Testis (tissue), 3 donors: ENCODE data around the gene MIA3. TPM values are rescaled to one million over a fixed set of nuclear protein-coding genes. Genes with fewer than 3 reads are reported as not detected.
"Not testable (repeated sequence)": the region's sequence is repeated elsewhere in the genome, so short reads cannot be mapped to it uniquely, and the experiment has no call there.

Experiments used
- DNase-seq: peaks from one replicate; pipeline ENCODE4 v3.0.0-alpha.2; 2019
- H3K27ac ChIP-seq, 2 donors: fragments of 200-600 bp; sonication (generic); one replicate each; pipeline ENCODE4 v1.5.1; 2019
- H3K27me3 ChIP-seq: fragments of 200-600 bp; sonication (generic); one replicate; pipeline ENCODE4 v1.5.1; 2019
- H3K36me3 ChIP-seq: fragments of 200-600 bp; sonication (generic); one replicate; pipeline ENCODE4 v1.5.1; 2017; ENCODE audit warnings: low read depth; ENCODE audit errors: missing control alignments
- H3K4me1 ChIP-seq: fragments of 200-600 bp; sonication (generic); one replicate; pipeline ENCODE4 v1.5.1; 2019
- H3K4me3 ChIP-seq, 2 donors: fragments of 200-600 bp; sonication (generic); one replicate each; pipeline ENCODE4 v1.5.1; 2017 to 2019
- H3K9me3 ChIP-seq: fragments of 200-600 bp; sonication (generic); one replicate; pipeline ENCODE4 v1.5.1; 2017
- POLR2A ChIP-seq: fragments of 450-650 bp; IDR thresholded peaks from one replicate; pipeline ENCODE4 v1.6.1; 2017; ENCODE audit warnings: antibody characterized with exemption, mild to moderate bottlenecking, moderate library complexity
- WGBS, 2 donors: methylation state at CpG; one replicate each; pipeline ENCODE4 v1.1.5; 2018; 5-methylcytosine and 5-hydroxymethylcytosine counted together
- intact Hi-C: fragments of 100-400 bp; cut with DNase I; formaldehyde crosslinking; loops from one replicate; pipeline ENCODE4 v1.15.1; 2023; ENCODE audit warnings: low total_unique reads
- polyA plus RNA-seq: library from polyadenylated mRNA; stranded (reverse); fragments of 350-450 nt; fragmentation: Illumina TruSeq; extraction: RNeasy Lipid Tissue Mini Kit (QIAGEN cat#74804); gene quantifications from one replicate; pipeline ENCODE4 v1.2.3, GENCODE V29; 2014; ENCODE audit warnings: low read depth, low replicate concordance; ENCODE audit not compliant: insufficient read depth
- total RNA-seq, 2 donors: library from RNA; depleted of rRNA; stranded (reverse); fragments of >200 nt; gene quantifications; one replicate each; pipeline ENCODE4 v1.2.3, GENCODE V29; 2016
- TF ChIP-seq, protein P1 (sequence below), 3 experiments: fragments of 450-650 bp in 2 of 3; fragments of 200-600 bp in 1 of 3; sonication (generic) in 1 of 3; IDR thresholded peaks; one replicate each; pipeline ENCODE4 v1.5.1; 2016 to 2019; ENCODE audit warnings: antibody characterized with exemption in 3 of 3, mild to moderate bottlenecking in 2 of 3, moderate library complexity in 1 of 3

Gene MIA3
- total and polyA plus RNA-seq, 3 donors from 2014 or later, result 77.8 to 92.1 (median 91.4) TPM

DNA sequence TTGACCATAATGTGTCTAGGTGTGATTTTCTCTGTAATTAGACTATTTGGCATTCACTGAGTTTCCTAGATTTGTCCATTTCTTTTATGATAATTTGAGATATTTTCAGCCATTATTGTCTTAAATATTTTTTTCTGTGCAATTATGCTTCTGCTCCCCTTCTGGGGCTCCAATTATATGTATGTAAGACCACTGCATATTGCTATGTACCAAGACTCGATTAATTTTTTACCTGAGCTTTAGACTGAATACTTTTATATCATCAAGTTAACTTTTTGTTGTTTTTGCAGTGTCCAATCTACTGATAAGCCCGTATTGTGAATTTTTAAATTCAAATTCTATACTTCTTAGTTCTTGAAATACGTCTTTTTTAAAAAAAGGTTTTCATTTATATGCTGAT lies 23.1 kb upstream of the MIA3 start:
- DNase-seq, result no peak
- Histone ChIP-seq H3K27ac (no peak overlapping the region), H3K9me3 (no peaks in the 10 kb centered on the region), H3K27me3 (no peaks in the 10 kb centered on the region), H3K36me3 (no peaks in the 10 kb centered on the region), H3K4me3 (no peak overlapping the region), H3K4me1 (no peaks in the 10 kb centered on the region)
- intact Hi-C loops, result no loop called here
- TF ChIP-seq POLR2A, result no peak
- TF ChIP-seq, protein P1, sequence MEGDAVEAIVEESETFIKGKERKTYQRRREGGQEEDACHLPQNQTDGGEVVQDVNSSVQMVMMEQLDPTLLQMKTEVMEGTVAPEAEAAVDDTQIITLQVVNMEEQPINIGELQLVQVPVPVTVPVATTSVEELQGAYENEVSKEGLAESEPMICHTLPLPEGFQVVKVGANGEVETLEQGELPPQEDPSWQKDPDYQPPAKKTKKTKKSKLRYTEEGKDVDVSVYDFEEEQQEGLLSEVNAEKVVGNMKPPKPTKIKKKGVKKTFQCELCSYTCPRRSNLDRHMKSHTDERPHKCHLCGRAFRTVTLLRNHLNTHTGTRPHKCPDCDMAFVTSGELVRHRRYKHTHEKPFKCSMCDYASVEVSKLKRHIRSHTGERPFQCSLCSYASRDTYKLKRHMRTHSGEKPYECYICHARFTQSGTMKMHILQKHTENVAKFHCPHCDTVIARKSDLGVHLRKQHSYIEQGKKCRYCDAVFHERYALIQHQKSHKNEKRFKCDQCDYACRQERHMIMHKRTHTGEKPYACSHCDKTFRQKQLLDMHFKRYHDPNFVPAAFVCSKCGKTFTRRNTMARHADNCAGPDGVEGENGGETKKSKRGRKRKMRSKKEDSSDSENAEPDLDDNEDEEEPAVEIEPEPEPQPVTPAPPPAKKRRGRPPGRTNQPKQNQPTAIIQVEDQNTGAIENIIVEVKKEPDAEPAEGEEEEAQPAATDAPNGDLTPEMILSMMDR (IDR thresholded peaks at IDR 0.05), result no peak
- 94 to 97% methylated on average over 3 of the region's 3 CpGs for WGBS, 2 donors

DNA sequence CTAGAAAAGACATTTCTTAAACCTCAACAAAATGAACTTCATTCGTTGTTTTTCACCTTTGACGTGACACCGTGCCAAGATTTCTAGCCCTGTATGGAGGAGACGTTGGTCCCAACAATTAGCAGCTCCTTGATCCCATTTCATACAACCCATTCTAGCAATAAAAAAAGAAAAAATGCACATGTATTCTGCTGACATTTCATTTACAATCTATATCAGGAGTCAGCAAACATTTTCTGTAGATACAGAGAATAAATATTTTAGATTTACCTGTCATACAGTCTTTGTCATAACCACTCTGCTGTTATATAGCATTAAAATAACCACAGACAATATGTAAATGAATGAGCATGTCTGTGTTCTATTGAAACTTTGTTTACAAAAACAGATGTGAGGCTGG lies 21.2 kb upstream of the MIA3 start:
- Histone ChIP-seq H3K4me3 (no peak overlapping the region), H3K27ac (no peak overlapping the region), H3K36me3 (no peaks in the 10 kb centered on the region), H3K27me3 (no peaks in the 10 kb centered on the region), H3K9me3 (no peaks in the 10 kb centered on the region), H3K4me1 (no peaks in the 10 kb centered on the region)
- no peak for TF ChIP-seq POLR2A
- DNase-seq, result no peak
- WGBS, 2 donors, result 80 to 89% methylated on average over 4 of the region's 4 CpGs
- intact Hi-C loops, result no loop called here

DNA sequence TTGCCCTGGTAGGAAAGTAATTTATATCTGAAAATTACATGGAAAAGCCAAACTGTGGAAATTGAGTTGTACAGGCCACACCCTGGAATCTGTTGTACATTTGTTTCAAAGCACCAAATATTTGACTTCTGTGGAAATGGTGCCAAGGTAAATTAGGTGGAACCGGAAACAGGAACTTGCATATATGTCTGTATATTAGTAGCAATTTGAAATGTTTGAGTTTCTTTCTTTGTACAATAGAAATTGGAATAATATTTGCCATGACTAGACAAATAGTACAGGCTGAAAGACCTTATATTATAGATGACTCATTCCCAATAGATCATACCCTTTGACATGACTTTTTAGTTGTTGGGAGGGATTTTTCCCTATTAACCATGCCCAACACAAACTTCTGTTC lies 17.6 kb upstream of the MIA3 start:
- no peak for TF ChIP-seq POLR2A
- TF ChIP-seq, protein P1 (IDR thresholded peaks at IDR 0.05), result no peak

DNA sequence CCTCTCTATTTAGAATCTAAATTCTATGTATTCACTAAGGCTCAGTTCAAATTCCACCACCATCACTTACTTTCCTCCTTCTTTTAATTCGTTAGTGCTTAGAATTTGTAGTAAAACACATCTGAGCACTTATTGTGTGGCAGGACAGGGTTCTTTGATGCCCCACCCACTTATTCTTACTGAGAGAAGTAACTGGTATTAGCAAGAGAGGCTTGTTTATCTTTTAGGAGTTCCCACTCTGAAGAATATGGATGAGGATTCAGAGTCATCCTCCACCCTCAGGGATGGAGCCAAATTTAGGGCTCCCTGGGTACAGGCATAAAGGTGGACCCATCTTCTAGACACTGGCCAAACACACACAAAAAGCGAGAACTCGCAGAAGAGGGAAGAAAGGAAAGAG lies 16.6 kb upstream of the MIA3 start:
- H3K4me3 ChIP-seq, result no peak overlapping the region
- H3K4me1 ChIP-seq, result no peaks in the 10 kb centered on the region
- intact Hi-C loops, result no loop called here
- no peak for TF ChIP-seq POLR2A
- TF ChIP-seq, protein P1 (IDR thresholded peaks at IDR 0.05), result no peak
- H3K27ac ChIP-seq, result no peak overlapping the region
- WGBS, 2 donors, result 80% methylated on average over 3 of the region's 3 CpGs
- H3K27me3 ChIP-seq, result no peaks in the 10 kb centered on the region
- H3K36me3 ChIP-seq, result no peaks in the 10 kb centered on the region
- no peaks in the 10 kb centered on the region for H3K9me3 ChIP-seq
- no peak for DNase-seq

More for the DNA sequence above, 17.6 kb upstream of the MIA3 start:
- Histone ChIP-seq H3K27me3 (no peaks in the 10 kb centered on the region), H3K27ac (no peak overlapping the region), H3K36me3 (no peaks in the 10 kb centered on the region), H3K9me3 (no peaks in the 10 kb centered on the region), H3K4me3 (no peak overlapping the region), H3K4me1 (no peaks in the 10 kb centered on the region)
- WGBS, 2 donors, result 76 to 87% methylated on average over 1 of the region's 1 CpG
- no peak for DNase-seq
- intact Hi-C loops, result no loop called here

DNA sequence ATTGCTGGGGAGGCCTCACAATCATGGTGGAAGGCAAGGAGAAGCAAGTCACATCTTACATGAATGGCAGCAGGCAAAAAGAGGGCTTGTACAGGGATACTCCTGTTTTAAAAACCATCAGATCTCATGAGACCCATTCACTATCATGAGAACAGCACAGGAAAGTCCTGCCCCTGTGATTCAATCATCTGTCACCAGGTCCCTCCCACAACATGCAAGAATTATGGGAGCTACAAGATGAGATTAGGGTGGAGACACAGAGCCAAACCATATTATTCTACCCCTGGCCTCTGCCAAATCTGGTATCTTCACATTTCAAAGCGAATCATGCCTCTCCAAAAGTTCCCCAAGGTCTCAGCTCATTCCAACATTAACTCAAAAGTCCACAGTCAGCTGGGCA lies 11.1 kb upstream of the MIA3 start:
- no peak for DNase-seq
- 73 to 78% methylated on average over 1 of the region's 1 CpG for WGBS, 2 donors
- no peaks in the 10 kb centered on the region for H3K4me1 ChIP-seq
- no peak overlapping the region for H3K4me3 ChIP-seq
- no peak overlapping the region for H3K27ac ChIP-seq
- H3K27me3 ChIP-seq, result no peaks in the 10 kb centered on the region
- no peaks in the 10 kb centered on the region for H3K36me3 ChIP-seq
- no peaks in the 10 kb centered on the region for H3K9me3 ChIP-seq
- intact Hi-C loops, result no loop called here
- no peak for TF ChIP-seq POLR2A

DNA sequence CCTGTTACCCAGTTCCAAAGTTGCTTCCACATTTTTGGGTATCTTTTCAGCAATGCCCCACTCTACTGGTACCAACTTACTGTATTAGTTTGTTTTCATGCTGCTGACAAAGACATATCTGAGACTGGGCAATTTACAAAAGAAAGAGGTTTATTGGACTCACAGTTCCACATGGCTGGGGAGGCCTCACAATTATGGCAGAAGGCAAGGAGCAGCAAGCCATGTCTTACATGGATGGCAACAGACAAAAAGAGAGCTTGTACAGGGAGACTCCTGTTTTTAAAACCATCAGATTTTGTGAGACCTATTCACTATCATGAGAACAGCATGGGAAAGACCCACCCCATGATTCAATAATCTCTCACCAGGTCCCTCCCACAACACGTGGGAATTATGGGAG lies 8.8 kb upstream of the MIA3 start:
- H3K4me3 ChIP-seq, H3K27ac ChIP-seq: not testable (repeated sequence)

More for the DNA sequence above, 8.8 kb upstream of the MIA3 start:
- 46 to 65% methylated on average over 1 of the region's 1 CpG for WGBS, 2 donors
- H3K27me3 ChIP-seq, intact Hi-C loops, H3K9me3 ChIP-seq, H3K4me1 ChIP-seq, H3K36me3 ChIP-seq, DNase-seq: not testable (repeated sequence)
